ENCODE measurements around the gene CDCP1. TPM values are rescaled to one million over a fixed set of nuclear protein-coding genes. Genes with fewer than 3 reads are reported as not detected.
"Not testable (repeated sequence)": the region's sequence is repeated elsewhere in the genome, so short reads cannot be mapped to it uniquely, and the experiment has no call there.

The CDCP1 gene
- total and polyA plus RNA-seq, 5 experiments from 2014 or later = 0.07 TPM; not detected in 4

- POLR2A ChIA-PET = no interaction called here
- H3K4me3 Mint-ChIP-seq = peak overlapping the region in 7 of 10 donors; percentile 13 to 45 (median 29)
- peaks cover 5 to 46% (median 17%) of the 10 kb centered on the region in 5 donors for H3K27me3 Mint-ChIP-seq
- DNase-seq = no peak
- peak overlapping the region in 1 of 10 donors; percentile 66 for H3K27ac Mint-ChIP-seq
- H3K9me3 Mint-ChIP-seq = no peaks in the 10 kb centered on the region
- peaks cover 2 to 19% (median 12%) of the 10 kb centered on the region in 4 donors for H3K4me1 Mint-ChIP-seq
- H3K36me3 Mint-ChIP-seq = no peaks in the 10 kb centered on the region
- no peak for ATAC-seq
These were observed 81.4 kb downstream of the CDCP1 start for GRCh38 chr3:45064512-45065372.

GRCh38 chr3:45062697-45063070 is 83.5 kb downstream of the CDCP1 start:
- H3K36me3 Mint-ChIP-seq = no peaks in the 10 kb centered on the region
- DNase-seq (no peak), ATAC-seq (no peak)
- H3K9me3 Mint-ChIP-seq = no peaks in the 10 kb centered on the region
- POLR2A ChIA-PET = no interaction called here
- H3K27ac Mint-ChIP-seq = no peak overlapping the region
- no peak overlapping the region for H3K4me3 Mint-ChIP-seq
- peaks cover 4 to 38% (median 12%) of the 10 kb centered on the region in 5 donors for H3K27me3 Mint-ChIP-seq
- peaks cover 4 to 19% (median 12%) of the 10 kb centered on the region in 4 donors for H3K4me1 Mint-ChIP-seq

- peaks cover 4 to 11% (median 10%) of the 10 kb centered on the region in 4 donors for H3K4me1 Mint-ChIP-seq
- no peak for ATAC-seq
- no peak for DNase-seq
- no peak overlapping the region for H3K4me3 Mint-ChIP-seq
- no peaks in the 10 kb centered on the region for H3K36me3 Mint-ChIP-seq
- H3K9me3 Mint-ChIP-seq = no peaks in the 10 kb centered on the region
- H3K27me3 Mint-ChIP-seq = peaks cover 5 to 27% (median 11%) of the 10 kb centered on the region in 5 donors
- POLR2A ChIA-PET = no interaction called here
- no peak overlapping the region for H3K27ac Mint-ChIP-seq
These were observed 85.8 kb downstream of the CDCP1 start for GRCh38 chr3:45060165-45060892.

- Mint-ChIP-seq H3K27ac (no peak overlapping the region), H3K36me3 (no peaks in the 10 kb centered on the region), H3K9me3 (no peaks in the 10 kb centered on the region), H3K27me3 (peaks cover 2 to 21% (median 5%) of the 10 kb centered on the region in 5 donors), H3K4me1 (peaks cover 0 to 2% (median 0%) of the 10 kb centered on the region in 4 donors), H3K4me3 (no peak overlapping the region)
- DNase-seq (no peak), ATAC-seq (no peak)
- POLR2A ChIA-PET = no interaction called here
These were observed 87.0 kb downstream of the CDCP1 start for GRCh38 chr3:45059132-45059531.

- POLR2A ChIA-PET = no interaction called here
- H3K9me3 Mint-ChIP-seq = no peaks in the 10 kb centered on the region
These were observed 88.6 kb downstream of the CDCP1 start for GRCh38 chr3:45057557-45057956.

GRCh38 chr3:45056608-45057301 is 89.4 kb downstream of the CDCP1 start:
- H3K36me3 Mint-ChIP-seq = no peaks in the 10 kb centered on the region
- no peak for ATAC-seq
- POLR2A ChIA-PET = no interaction called here
- peaks cover 0 to 2% (median 0%) of the 10 kb centered on the region in 4 donors for H3K4me1 Mint-ChIP-seq
- peaks cover 2 to 21% (median 6%) of the 10 kb centered on the region in 5 donors for H3K27me3 Mint-ChIP-seq
- no peak overlapping the region for H3K4me3 Mint-ChIP-seq
- no peak for DNase-seq
- no peaks in the 10 kb centered on the region for H3K9me3 Mint-ChIP-seq
- H3K27ac Mint-ChIP-seq = peak overlapping the region in 2 of 10 donors; percentile 13 to 16

More at GRCh38 chr3:45057557-45057956, 88.6 kb downstream of the CDCP1 start:
- Mint-ChIP-seq H3K27ac (peak overlapping the region in 1 of 10 donors; percentile 13), H3K36me3 (no peaks in the 10 kb centered on the region), H3K27me3 (peaks cover 2 to 21% (median 6%) of the 10 kb centered on the region in 5 donors), H3K4me1 (peaks cover 0 to 2% (median 0%) of the 10 kb centered on the region in 4 donors), H3K4me3 (no peak overlapping the region)
- no peak for DNase-seq
- no peak for ATAC-seq

- ATAC-seq (no peak), DNase-seq (no peak)
- Mint-ChIP-seq H3K4me3 (no peak overlapping the region), H3K27me3 (peaks cover 4 to 26% (median 8%) of the 10 kb centered on the region in 5 donors), H3K9me3 (no peaks in the 10 kb centered on the region), H3K4me1 (peaks cover 0 to 2% (median 0%) of the 10 kb centered on the region in 4 donors), H3K27ac (no peak overlapping the region), H3K36me3 (no peaks in the 10 kb centered on the region)
- POLR2A ChIA-PET = no interaction called here
These were observed 90.6 kb downstream of the CDCP1 start for GRCh38 chr3:45055411-45056143.

GRCh38 chr3:45055032-45055410 is 91.2 kb downstream of the CDCP1 start:
- no peaks in the 10 kb centered on the region for H3K36me3 Mint-ChIP-seq
- POLR2A ChIA-PET = no interaction called here
- DNase-seq (no peak), ATAC-seq (no peak)
- H3K4me3 Mint-ChIP-seq = no peak overlapping the region
- H3K27ac Mint-ChIP-seq = no peak overlapping the region
- no peaks in the 10 kb centered on the region for H3K9me3 Mint-ChIP-seq
- peaks cover 0 to 2% (median 0%) of the 10 kb centered on the region in 4 donors for H3K4me1 Mint-ChIP-seq
- H3K27me3 Mint-ChIP-seq = peaks cover 5 to 32% (median 8%) of the 10 kb centered on the region in 5 donors

- no peaks in the 10 kb centered on the region for H3K9me3 Mint-ChIP-seq
- peaks cover 0 to 2% (median 0%) of the 10 kb centered on the region in 4 donors for H3K4me1 Mint-ChIP-seq
- no peak for DNase-seq
- H3K36me3 Mint-ChIP-seq = no peaks in the 10 kb centered on the region
- no peak overlapping the region for H3K4me3 Mint-ChIP-seq
- POLR2A ChIA-PET = no interaction called here
- peaks cover 8 to 39% (median 12%) of the 10 kb centered on the region in 5 donors for H3K27me3 Mint-ChIP-seq
- ATAC-seq = no peak
- no peak overlapping the region for H3K27ac Mint-ChIP-seq
These were observed 91.9 kb downstream of the CDCP1 start for GRCh38 chr3:45054196-45054857.

- H3K27ac Mint-ChIP-seq, ATAC-seq, DNase-seq, H3K36me3 Mint-ChIP-seq, H3K4me3 Mint-ChIP-seq, POLR2A ChIA-PET, H3K4me1 Mint-ChIP-seq, H3K9me3 Mint-ChIP-seq: not testable (repeated sequence)
- H3K27me3 Mint-ChIP-seq = peaks cover 11 to 44% (median 17%) of the 10 kb centered on the region in 5 donors
These were observed 92.4 kb downstream of the CDCP1 start for GRCh38 chr3:45053805-45054195.

- ATAC-seq = no peak
- POLR2A ChIA-PET = interaction anchor here (0.9 kb wide), 1 partner anchor 9 kb away, joined by 3 read pairs; no protein-coding TSS in a partner anchor
- Mint-ChIP-seq H3K4me1 (no peaks in the 10 kb centered on the region), H3K4me3 (no peak overlapping the region), H3K27me3 (peaks cover 14 to 46% (median 19%) of the 10 kb centered on the region in 5 donors), H3K9me3 (no peaks in the 10 kb centered on the region), H3K27ac (no peak overlapping the region), H3K36me3 (no peaks in the 10 kb centered on the region)
- DNase-seq = no peak
These were observed 94.5 kb downstream of the CDCP1 start for GRCh38 chr3:45051685-45052084.

- H3K27me3 Mint-ChIP-seq = peaks cover 21 to 61% (median 24%) of the 10 kb centered on the region in 5 donors
- no peak overlapping the region for H3K4me3 Mint-ChIP-seq
- H3K27ac Mint-ChIP-seq = no peak overlapping the region
- POLR2A ChIA-PET = no interaction called here
- H3K36me3 Mint-ChIP-seq = no peaks in the 10 kb centered on the region
- ATAC-seq (no peak), DNase-seq (no peak)
- H3K4me1 Mint-ChIP-seq = no peaks in the 10 kb centered on the region
- no peaks in the 10 kb centered on the region for H3K9me3 Mint-ChIP-seq
These were observed 96.4 kb downstream of the CDCP1 start for GRCh38 chr3:45049807-45050206.

Data from naive thymus-derived CD8-positive, alpha-beta T cell (primary cell).